Muscle layer of duodenum (tissue), 2 donors: Measurements from ENCODE around the gene POLRMT.

Experiments used
- H3K27ac ChIP-seq: one replicate; pipeline ENCODE4 v1.7.0; 2013; ENCODE audit warnings: mild to moderate bottlenecking, low read length
- H3K27me3 ChIP-seq: one replicate; pipeline ENCODE4 v1.7.0; 2013; ENCODE audit warnings: low read depth, mild to moderate bottlenecking, control low read depth, low read length
- H3K36me3 ChIP-seq, 2 donors: one replicate each; pipeline ENCODE4 v1.7.0; 2013; ENCODE audit warnings: low read length in 2 of 2, control low read depth in 1 of 2, mild to moderate bottlenecking in 1 of 2; ENCODE audit not compliant: insufficient read depth in 2 of 2, control insufficient read depth in 1 of 2
- H3K4me1 ChIP-seq, 2 donors: one replicate each; pipeline ENCODE4 v1.7.0; 2013; ENCODE audit warnings: low read length in 2 of 2, mild to moderate bottlenecking in 2 of 2, control low read depth in 1 of 2, moderate library complexity in 1 of 2; ENCODE audit not compliant: insufficient read depth in 2 of 2, control insufficient read depth in 1 of 2
- H3K4me3 ChIP-seq, 2 donors: one replicate each; pipeline ENCODE4 v1.7.0; 2013; ENCODE audit warnings: low read length in 2 of 2, low read depth in 1 of 2, mild to moderate bottlenecking in 1 of 2
- H3K9me3 ChIP-seq, 2 donors: one replicate each; pipeline ENCODE4 v1.7.0; 2013; ENCODE audit warnings: low read length in 2 of 2, control low read depth in 1 of 2, mild to moderate bottlenecking in 1 of 2; ENCODE audit not compliant: control insufficient read depth in 1 of 2
- donor health status: healthy.

Gene POLRMT

DNA sequence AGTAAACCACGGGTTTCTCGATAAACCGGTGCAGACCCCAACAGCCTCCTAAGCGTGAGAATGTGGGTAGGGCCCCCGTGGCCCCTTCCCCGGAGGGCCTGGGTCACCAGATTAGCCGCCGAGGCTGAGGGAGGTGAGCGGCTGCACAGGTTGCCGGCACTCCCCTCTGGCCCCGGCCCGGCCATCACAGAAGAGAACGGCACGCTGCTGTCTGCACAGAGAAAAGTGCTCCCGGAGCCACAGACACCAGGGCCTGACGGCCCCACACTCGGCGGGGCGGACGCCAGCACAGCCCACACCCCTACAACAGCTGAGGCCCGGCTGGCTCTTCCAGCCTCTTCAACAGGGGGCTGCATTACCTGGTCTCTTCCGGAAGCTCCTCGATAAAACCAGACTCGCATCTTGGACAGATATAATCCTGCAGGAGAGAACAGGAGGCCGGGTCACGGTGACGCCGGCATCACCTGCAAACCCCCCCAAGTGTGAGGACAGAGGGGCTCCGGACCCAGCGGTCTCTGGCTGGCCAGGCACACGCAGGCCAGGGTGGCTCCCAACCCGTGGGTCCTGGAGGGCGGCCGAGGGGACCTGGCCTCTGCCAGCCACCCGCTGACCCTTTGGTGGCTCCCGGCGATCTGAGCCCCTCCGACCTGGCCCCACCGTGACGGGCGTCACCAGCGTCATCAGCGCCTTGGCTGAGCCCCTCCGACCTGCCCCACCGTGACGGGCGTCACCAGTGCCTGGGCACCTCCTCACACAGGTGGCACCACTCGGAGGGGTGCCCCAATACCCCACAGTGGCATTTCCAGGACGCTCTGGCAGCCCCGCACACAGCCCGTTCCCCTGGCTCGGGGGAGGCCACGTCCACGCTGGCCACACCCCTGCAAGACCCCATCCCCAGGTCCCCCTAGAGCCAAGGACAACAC is 19.4 kb upstream of the POLRMT start:
- no peak overlapping the region for H3K27ac ChIP-seq
- H3K9me3 ChIP-seq = no peaks in the 10 kb centered on the region
- no peak overlapping the region for H3K4me3 ChIP-seq
- peaks cover 0 to 55% of the 10 kb centered on the region in 2 donors for H3K36me3 ChIP-seq
- H3K4me1 ChIP-seq = peaks cover 0 to 6% of the 10 kb centered on the region in 2 donors
- no peaks in the 10 kb centered on the region for H3K27me3 ChIP-seq

DNA sequence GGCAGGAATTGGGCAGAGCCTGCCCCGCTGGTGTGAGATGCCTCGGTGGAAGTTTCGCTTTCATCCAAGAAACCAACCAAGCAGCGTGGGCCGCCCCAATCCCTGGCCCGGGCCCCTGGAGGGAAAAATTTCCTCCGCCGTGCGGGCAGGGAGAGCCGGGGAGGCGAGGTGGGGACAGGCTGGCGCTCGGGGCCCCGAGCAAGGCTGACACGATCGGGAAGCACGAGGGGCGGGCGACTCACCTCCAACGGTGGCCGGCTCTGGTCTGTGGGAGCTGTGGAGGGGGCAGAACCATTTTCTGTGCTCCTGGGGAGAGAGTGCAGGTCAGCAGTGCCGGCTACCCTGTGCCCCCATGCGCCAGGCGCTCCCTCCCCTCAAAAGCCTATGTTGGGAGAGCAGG is 18.7 kb upstream of the POLRMT start:
- H3K27ac ChIP-seq = no peak overlapping the region
- H3K4me1 ChIP-seq = no peaks in the 10 kb centered on the region
- peaks cover 0 to 57% of the 10 kb centered on the region in 2 donors for H3K36me3 ChIP-seq
- H3K27me3 ChIP-seq = no peaks in the 10 kb centered on the region
- H3K9me3 ChIP-seq = no peaks in the 10 kb centered on the region
- H3K4me3 ChIP-seq = no peak overlapping the region

- Histone ChIP-seq H3K27me3 (no peaks in the 10 kb centered on the region), H3K36me3 (peaks cover 0 to 64% of the 10 kb centered on the region in 2 donors), H3K9me3 (no peaks in the 10 kb centered on the region), H3K4me3 (no peak overlapping the region), H3K27ac (no peak overlapping the region), H3K4me1 (no peaks in the 10 kb centered on the region)
These were observed 17.9 kb upstream of the POLRMT start for GRCh38 chr19:651114-651818.

- no peaks in the 10 kb centered on the region for H3K4me1 ChIP-seq
- peaks cover 0 to 67% of the 10 kb centered on the region in 2 donors for H3K36me3 ChIP-seq
- H3K27ac ChIP-seq = no peak overlapping the region
- no peak overlapping the region for H3K4me3 ChIP-seq
- no peaks in the 10 kb centered on the region for H3K27me3 ChIP-seq
- no peaks in the 10 kb centered on the region for H3K9me3 ChIP-seq
These were observed 16.8 kb upstream of the POLRMT start for GRCh38 chr19:650121-650520.

- H3K9me3 ChIP-seq = no peaks in the 10 kb centered on the region
These were observed 15.8 kb upstream of the POLRMT start for GRCh38 chr19:648904-649801.

DNA sequence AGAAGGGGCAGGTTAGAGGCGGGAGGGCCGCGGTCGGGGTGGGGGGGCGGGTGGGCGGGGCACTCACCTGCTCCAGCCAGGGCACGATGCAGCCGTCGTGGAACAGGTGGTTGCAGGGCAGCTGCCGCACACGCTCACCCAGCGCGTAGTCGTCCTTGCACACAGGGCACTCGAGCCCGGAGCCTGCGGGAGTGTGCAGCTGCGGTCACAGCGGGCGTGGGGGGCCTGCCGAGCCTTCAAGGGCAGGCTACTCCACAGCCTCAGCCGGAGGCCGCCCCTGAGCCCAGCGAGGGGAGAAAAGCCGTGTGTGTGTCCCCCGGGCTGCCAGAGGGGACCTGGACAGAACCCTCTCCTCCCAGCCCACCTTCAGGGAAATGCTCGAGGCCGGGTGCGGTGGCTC is 15.0 kb upstream of the POLRMT start:
- H3K4me3 ChIP-seq = no peak overlapping the region
- H3K9me3 ChIP-seq = no peaks in the 10 kb centered on the region
- H3K27ac ChIP-seq = no peak overlapping the region
- H3K36me3 ChIP-seq = peaks cover 0 to 67% of the 10 kb centered on the region in 2 donors
- H3K4me1 ChIP-seq = no peaks in the 10 kb centered on the region
- no peaks in the 10 kb centered on the region for H3K27me3 ChIP-seq

More at GRCh38 chr19:648904-649801, 15.8 kb upstream of the POLRMT start:
- Histone ChIP-seq H3K36me3 (peaks cover 0 to 72% of the 10 kb centered on the region in 2 donors), H3K4me1 (no peaks in the 10 kb centered on the region), H3K27ac (no peak overlapping the region), H3K27me3 (no peaks in the 10 kb centered on the region), H3K4me3 (no peak overlapping the region)

GRCh38 chr19:647566-648284 is 14.4 kb upstream of the POLRMT start:
- Histone ChIP-seq H3K9me3 (no peaks in the 10 kb centered on the region), H3K27me3 (no peaks in the 10 kb centered on the region), H3K4me1 (no peaks in the 10 kb centered on the region), H3K36me3 (peaks cover 0 to 61% of the 10 kb centered on the region in 2 donors), H3K4me3 (no peak overlapping the region), H3K27ac (no peak overlapping the region)

DNA sequence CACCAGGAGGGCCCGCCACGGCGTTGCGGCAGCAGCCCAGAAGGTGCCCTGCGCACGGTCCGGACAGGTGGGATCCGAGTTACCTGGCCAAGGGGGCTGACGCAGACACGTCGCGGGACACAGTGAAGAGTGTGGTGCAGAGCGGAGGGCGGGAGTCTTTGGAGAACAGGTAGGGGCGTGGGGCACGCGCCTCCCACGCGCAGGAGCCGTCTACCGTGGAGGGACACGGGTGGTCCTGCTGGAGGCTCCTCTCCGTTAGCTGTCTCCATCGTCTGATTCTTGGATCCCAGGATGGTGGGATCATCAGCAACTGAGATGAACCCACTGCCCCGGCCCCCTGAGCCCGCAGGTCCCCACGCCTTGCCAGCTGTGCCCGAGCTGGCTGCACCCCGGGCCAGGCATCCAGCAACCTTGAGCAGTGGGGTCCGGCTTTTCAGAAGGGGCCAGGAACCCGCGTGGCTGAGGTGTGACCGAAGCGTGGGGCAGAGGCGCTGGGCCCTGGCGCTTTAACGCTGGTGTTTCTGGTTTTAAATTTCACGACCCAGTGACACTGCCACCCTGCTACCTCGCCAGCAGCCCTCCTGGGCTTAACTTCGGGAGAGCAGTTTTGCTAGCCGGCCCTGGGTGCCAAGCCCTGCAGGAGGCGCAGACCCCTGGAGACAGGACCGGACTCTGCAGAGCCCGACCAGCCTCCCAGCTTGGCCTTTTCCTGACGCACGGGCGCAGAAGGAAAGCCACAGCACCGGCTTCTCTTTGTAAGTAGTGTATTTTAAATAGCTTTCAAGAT is 13.6 kb upstream of the POLRMT start:
- H3K27me3 ChIP-seq = no peaks in the 10 kb centered on the region
- H3K27ac ChIP-seq = no peak overlapping the region
- no peaks in the 10 kb centered on the region for H3K9me3 ChIP-seq
- H3K4me1 ChIP-seq = no peaks in the 10 kb centered on the region
- H3K4me3 ChIP-seq = no peak overlapping the region
- H3K36me3 ChIP-seq = peaks cover 0 to 56% of the 10 kb centered on the region in 2 donors

GRCh38 chr19:645912-646778 is 12.8 kb upstream of the POLRMT start:
- Histone ChIP-seq H3K4me3 (no peak overlapping the region), H3K4me1 (no peaks in the 10 kb centered on the region), H3K27ac (no peak overlapping the region), H3K36me3 (peaks cover 0 to 47% of the 10 kb centered on the region in 2 donors), H3K9me3 (no peaks in the 10 kb centered on the region), H3K27me3 (no peaks in the 10 kb centered on the region)
